T47D (cell line): ENCODE data around the gene TMEM114.

Experiments used
- DNase-seq, 2 experiments: peaks; one replicate each; pipeline versions ENCODE4 v3.0.0 to v3.0.0-alpha.2; 2011 to 2012; ENCODE audit warnings: low read depth in 1 of 2, low spot score in 1 of 2
- JUND ChIP-seq: IDR thresholded peaks from 2 replicates; pipeline ENCODE4 v1.6.1; 2012; ENCODE audit warnings: low read depth
- in situ Hi-C: cut with HindIII; loops from 2 replicates; pipeline ENCODE4 v1.10.0; 2016; ENCODE audit warnings: low sequenced_read_pairs, low pct_unique_long_range_greater_than_20kb

Gene TMEM114

DNA sequence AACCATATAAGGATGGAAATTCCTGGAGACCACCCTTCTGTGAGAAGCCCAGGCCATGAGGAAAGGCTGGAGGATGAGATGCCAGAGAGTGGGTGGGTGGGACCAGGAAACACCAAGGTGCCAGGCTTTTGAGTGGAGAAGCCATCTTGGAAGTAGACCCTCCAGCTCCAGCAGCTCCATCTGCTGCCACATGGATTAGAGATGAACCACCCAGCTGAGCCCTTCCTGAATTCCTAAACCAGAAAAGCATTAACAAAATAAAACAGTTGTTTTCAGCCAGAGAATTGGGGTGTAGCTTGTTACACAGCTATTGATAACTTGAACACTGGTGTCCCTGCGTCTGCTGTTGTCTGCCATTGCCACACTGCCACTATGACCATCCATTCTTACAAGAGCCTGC, 6.3 kb upstream of the TMEM114 start:
- no peak for TF ChIP-seq JUND
- in situ Hi-C loops, result no loop called here
- DNase-seq, result no peak

DNA sequence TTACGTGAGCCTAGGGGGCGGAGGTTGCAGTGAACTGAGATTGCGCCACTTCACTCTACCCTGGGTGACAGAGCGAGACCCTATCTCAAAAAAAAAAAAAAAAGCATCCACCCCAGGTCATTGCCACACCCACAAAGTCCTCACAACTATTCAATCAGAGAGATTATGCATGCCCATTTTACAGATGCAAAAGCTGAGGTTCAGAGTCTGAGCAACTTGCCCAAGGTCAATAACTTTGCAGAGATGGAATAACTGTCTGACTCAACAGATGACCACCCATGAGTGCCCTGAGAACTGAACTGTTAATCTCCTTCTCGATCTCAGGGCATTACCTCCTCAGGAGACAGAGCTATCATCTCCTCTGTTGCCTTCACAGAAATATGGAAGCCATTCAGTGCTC, 5.5 kb upstream of the TMEM114 start:
- DNase-seq, result no peak
- in situ Hi-C loops, result no loop called here
- no peak for TF ChIP-seq JUND

DNA sequence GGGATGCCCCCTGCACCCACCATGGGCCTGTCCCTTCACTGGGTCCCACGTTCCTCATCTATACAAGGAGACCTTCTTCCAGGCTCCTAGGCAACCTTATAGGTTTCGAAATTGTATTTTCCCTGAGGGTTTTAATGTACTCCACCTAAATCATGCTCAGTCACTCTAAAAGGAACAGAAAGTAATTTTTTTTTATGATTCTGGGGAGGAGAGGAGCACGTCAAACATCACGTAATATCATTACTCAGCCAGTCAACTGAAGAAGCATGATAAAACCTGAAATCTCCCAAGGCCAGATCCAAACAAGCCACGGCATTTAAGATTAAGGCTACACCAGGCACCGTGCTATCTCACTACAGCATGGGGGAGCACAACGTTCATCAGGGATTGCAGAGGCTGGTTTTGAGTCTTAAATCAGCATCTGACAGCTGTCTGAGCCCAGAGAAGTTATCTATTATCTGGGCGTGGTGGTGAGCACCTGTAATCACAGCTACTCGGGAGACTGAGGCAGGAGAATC, 3.9 kb upstream of the TMEM114 start:
- no peak for DNase-seq
- TF ChIP-seq JUND, result no peak
- in situ Hi-C loops, result no loop called here

DNA sequence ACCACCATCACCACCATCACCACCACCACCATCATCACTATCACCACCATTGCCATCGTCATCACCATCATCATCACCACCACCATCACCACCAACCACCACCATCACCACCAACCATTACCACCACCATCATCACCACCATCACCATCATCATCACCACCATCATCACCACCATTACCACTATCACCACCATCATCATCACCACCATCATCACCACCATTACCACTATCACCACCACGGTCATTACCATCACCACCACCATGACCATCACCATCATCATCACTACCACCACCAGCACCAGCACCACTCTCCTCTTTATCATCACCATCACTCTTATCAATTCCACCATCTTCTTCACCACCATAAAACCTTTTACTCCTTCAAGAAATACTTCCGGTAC, 1.1 kb upstream of the TMEM114 start:
- in situ Hi-C loops, result no loop called here
- DNase-seq, result no peak
- no peak for TF ChIP-seq JUND

DNA sequence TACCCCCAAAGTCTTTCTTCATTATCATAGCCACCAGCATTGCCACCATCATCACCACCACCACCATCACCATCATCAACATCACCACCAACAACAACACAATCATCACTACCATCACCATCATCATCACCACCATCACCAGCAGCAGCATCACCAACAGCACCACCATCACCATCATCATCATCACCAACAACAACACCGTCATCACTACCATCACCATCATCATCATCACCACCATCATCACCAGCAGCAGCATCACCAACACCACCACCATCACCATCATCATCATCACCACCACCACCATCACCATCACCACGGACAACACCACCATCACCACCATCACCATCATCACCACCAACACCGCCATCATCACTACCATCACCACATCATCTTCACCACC, 500 bp upstream of the TMEM114 start:
- in situ Hi-C loops, result no loop called here
- DNase-seq, result no peak
- no peak for TF ChIP-seq JUND

DNA sequence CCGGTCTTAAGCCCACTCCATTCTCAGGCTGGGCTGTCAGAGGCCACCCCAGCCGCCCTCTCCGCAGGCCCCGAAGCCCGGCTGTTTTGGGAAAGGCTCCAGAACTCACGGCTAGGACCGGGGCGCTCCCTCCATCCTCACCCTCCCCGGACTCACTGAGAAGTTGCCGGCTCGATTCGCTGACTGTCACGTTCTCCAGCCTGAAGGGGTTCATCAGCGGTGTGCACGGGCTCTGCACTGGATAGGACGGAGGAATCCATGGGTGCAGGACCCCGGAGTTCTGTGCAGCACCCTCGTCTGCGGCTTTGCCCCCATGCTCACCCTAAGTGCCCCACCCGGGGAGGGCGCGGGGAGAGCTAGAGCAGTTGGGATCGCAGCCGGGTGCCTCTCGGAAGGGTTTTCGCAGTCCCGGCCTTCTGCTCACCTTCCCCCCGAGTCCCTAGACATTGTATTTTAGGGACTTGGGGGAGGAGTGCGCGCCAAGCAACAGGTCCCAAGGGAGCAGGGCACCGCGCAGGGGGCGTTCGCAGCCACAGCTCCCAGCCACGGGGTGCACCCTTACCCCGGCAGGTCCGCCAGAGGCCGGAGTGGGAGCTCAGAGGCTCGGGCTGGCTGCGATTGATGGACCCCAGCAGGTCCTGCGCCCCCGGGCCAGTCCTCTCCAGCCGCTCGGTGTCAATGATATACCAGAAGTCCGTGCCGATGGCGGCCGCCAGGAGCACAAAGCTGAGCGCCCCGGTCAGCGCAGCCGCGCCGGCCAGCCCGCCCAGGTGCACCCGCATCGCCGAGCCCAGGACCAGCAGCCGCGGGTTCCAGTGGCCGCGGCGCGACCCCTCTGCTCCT, 1.0 kb downstream of the TMEM114 start:
- in situ Hi-C loops, result no loop called here
- no peak for DNase-seq
- TF ChIP-seq JUND, result no peak

DNA sequence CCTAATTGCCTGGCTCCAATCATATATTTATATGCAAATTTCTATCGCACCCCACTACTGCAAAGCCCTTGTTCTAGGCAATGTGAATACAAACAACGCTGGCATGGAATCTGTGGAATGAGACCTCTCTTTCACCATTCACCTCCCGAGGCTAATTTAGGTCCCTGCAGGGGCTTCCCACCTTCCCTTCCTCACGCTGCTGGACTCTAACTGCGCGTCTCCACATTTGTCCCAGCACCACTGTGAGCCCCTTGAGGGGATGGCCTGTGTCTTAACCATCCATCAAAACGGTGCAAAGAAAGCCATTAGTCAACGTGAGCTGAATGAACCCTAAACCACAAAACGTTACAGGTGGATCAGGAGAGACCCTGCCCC, 1.6 kb downstream of the TMEM114 start:
- no peak for TF ChIP-seq JUND
- no peak for DNase-seq
- in situ Hi-C loops, result no loop called here

DNA sequence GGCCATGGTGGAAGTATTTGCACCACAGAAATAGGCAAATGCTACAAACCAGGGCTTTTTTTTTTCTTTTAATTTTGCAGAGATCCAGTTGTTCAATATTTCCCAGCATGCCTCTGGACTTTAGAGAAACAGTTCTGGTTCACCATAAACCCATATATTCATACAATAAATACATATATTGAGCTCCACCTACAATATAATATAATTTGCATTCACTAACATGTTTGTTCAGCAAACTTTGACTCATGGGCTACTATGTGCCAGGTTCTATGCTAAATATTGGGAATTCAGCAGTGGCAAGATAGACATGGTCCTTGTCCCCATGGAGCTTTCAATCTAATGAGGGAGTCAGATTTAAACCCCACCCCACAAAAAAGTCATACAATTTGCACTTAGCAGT, 3.2 kb downstream of the TMEM114 start:
- no peak for TF ChIP-seq JUND
- in situ Hi-C loops, result no loop called here
- no peak for DNase-seq

DNA sequence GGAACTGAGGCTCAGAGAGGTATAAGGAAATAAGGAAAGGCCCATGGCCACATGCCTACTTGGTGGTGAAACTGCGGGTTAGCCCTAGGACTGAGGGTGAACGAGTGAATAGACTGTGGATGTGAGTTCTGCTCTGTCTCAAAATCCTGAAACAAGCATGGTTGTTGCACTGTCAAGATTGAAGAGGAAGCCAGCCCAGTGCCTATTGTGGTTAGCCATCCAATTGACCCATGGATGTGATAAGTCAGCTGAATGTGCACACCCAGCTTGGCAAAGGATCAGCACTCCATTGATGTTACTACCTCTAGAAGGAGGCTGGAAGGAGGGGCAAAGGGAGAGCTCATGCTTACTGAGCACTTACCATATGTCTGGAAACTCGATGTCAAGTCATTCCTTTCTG, 4.5 kb downstream of the TMEM114 start:
- TF ChIP-seq JUND, result no peak
- in situ Hi-C loops, result no loop called here
- no peak for DNase-seq

DNA sequence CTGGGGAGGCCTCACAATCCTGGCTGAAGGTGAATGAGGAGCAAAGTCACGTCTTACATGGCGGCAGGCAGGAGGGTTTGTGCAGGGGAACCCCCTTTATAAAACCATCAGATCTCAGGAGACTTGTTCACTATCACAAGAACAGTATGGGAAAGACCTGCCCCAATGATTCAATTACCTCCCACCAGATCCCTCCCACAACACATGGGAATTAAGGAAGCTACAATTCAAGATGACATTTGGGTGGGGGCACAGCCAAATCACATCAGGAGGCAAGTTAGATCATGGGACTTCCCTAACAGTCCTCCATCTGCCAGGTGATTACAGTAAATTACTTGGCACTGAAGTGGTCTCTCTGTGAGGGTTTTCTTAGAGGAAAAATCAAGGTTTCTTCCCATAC, 5.3 kb downstream of the TMEM114 start:
- in situ Hi-C loops, result no loop called here

DNA sequence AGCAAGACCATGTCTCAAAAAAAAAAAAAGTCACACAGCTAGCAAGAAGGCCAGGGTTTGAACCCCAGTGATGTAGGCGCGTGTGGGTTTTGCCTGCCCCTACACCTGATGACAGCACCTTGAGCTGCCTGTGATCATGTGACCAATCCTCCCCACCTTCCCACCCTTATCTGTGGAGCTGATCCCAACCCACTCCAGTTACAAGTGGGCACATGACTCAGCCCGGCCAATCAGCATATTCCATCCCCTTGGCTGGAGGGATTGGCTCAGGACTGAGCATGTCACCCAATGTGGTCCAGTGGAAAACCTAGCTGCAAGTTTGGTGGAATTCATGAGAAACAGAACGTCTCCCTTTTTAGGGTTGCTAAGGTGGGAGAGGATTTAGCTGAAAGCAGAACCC, 6.6 kb downstream of the TMEM114 start:
- no peak for DNase-seq
- in situ Hi-C loops, result no loop called here
- no peak for TF ChIP-seq JUND

More for the DNA sequence above, 5.3 kb downstream of the TMEM114 start:
- TF ChIP-seq JUND, result no peak
- DNase-seq, result no peak

DNA sequence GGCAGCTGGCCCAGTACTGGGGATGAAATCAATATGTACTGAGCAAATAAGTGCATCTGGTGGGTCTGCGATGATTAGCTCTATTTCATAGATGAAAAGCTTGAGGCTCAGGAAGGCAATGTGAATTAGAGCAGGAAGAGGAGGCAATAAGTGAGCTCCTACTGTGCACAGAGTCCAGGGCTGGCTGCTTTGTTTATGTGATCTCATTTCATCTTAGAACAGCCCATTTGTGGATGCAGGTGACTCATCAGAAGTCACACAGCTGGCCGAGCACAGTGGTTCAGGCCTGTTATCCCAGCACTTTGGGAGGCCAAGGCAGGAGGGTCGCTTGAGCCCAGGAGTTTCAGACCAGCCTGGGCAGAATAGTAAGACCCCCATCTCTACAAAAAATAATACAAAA, 7.1 kb downstream of the TMEM114 start:
- in situ Hi-C loops, result no loop called here
- no peak for DNase-seq
- TF ChIP-seq JUND, result no peak

DNA sequence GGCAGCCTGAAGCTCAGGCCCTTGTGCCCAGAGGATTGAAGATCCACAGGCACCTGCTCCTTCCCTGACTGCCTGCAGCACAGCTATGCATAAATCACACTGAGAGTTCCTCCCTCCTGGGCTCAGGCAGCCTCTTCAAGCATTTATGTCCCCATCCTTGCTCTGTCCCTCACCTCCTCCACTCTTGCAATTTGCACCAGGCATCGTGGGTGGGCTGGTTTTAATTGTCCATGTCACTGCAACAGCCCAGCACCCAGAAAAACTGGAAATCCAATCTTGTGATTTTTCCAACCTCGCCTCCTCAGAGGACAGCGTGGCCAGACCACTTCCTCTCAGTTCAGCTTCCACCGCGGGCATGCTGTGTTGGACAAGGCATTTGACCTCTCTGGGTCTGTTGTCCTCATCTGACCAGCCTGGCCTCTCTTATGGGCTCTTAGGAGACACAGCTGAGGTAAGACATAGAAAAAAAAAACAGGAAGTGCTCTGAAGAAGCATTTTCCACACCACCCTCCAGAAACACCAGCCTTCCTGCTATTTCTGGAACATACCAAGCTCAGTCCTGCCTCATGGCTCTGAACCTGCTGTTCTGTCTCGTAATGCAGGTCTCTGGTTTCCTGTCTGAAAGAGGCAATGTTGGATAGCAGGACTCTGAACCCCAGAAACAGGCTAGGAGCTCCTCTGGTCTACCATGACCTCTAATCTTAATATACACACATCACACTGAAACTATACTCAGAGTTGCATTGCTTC, 8.3 kb downstream of the TMEM114 start:
- no peak for DNase-seq
- TF ChIP-seq JUND, result no peak
- in situ Hi-C loops, result no loop called here

DNA sequence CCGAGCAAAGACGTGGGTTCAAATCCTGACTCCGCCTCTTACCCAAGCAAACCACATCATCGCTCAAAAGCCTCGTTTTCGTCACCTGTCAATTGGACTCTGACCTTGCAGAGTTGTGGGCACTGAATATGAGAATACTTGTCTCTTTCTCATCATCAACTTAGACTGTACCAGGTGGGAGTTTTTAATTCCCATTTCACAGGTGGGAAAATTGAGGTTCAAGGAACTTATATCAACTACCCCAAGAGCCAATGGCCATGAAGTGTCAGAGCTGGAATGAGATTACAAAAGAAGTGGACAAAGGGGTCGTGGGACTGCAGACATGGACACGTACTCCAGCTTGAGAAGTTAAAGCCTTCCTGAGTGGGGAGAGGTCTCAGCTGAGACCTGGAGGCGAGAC, 10.8 kb downstream of the TMEM114 start:
- in situ Hi-C loops, result no loop called here
- DNase-seq, result no peak
- TF ChIP-seq JUND, result no peak
